GM12892 (cell line): ENCODE data around the gene TSPAN2.

Experiments
- DNase-seq: peaks from one replicate; pipeline ENCODE4 v3.0.0; 2011; ENCODE audit not compliant: insufficient read length
- FAIRE-seq: peaks from 2 replicates; lab custom pipeline; 2011; peaks lifted over from hg19 to GRCh38; lab: Jason Lieb, UNC
- POLR2A ChIP-seq: IDR thresholded peaks from 2 replicates; pipeline ENCODE4 v1.6.1; 2011; ENCODE audit warnings: low read depth, low read length, control low read depth
- POLR2AphosphoS5 ChIP-seq: IDR thresholded peaks from 2 replicates; pipeline ENCODE4 v1.6.1; 2011; ENCODE audit warnings: low read depth, low read length, control low read depth
- TAF1 ChIP-seq: IDR thresholded peaks from 2 replicates; pipeline ENCODE4 v1.6.1; 2011; ENCODE audit warnings: low read depth, mild to moderate bottlenecking, control low read depth, low read length, borderline replicate concordance

Gene TSPAN2

DNA sequence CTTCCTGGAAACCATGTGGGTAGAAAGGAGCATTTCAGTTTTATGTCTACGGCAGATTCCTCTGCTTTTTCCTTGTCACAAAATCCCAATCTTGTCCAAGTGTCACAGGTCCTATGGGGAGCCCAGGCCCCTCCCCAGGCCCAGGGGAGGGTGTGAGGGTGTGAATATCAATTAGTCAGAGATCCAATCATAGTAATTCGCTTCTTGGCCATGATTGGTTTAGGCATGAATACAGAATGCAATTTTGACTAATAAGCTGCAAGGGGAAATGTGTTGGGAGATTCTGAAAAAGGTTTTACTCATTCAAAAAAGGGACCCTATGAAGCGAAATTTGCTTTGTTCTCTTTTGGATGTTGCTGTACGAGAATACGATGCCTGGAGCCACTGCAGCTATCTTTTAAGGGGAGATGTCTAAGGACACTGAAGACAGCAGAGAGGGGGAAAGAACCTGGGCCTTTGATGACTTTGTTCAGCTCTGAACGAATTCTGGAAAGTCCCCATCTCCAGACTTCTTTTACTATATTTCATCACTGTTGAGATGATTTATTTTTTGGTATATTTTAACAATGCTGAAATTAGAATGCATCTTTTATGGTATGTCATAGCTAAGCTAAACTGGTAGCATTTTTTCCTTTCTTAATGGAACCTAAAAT, 18.2 kb downstream of the TSPAN2 start:
- FAIRE-seq (no peak), DNase-seq (no peak)
- TF ChIP-seq POLR2AphosphoS5 = no peak
- no peak for TF ChIP-seq POLR2A
- TF ChIP-seq TAF1 = no peak

- no peak for DNase-seq
- no peak for FAIRE-seq
- TF ChIP-seq POLR2AphosphoS5 = no peak
- TF ChIP-seq POLR2A = no peak
- no peak for TF ChIP-seq TAF1
Measured at GRCh38 chr1:115069659-115070308, 19.5 kb downstream of the TSPAN2 start.

GRCh38 chr1:115068826-115069585, 20.3 kb downstream of the TSPAN2 start:
- TF ChIP-seq POLR2A (no peak), TAF1 (no peak), POLR2AphosphoS5 (no peak)

DNA sequence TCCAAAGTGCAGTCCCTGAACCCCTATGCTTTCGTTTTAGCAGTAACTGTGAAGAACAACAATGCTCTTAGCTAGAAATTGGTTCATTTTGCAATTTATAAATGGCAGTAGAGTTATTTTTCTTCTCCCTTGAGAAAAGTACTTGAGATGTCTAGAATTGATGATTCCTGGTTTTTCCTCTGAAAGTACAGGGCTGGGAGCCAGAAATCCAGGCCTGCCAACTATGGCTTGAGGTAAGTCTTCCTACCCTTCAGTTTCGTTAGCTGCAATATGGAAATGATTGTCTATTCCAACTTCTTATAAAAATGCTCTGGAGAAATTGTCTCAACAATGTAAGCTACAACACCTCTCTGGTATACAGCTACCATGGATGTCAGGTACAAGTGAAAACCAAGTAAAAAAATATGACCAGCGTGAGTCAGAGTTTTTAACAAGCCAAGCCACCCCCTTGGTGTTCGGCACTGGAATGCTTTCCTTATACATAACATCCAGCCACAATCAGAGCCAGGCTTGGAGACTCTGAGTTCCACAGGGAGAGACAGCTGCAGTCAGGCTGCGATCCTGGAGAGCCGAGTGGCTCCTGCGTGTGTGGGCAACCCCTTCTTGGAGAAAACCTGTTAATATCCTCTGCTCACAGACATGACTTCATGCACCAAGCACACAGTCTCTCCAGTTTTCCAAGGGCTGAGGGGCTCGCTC, 22.0 kb downstream of the TSPAN2 start:
- no peak for TF ChIP-seq POLR2AphosphoS5
- TF ChIP-seq POLR2A = no peak
- no peak for TF ChIP-seq TAF1
- FAIRE-seq = no peak
- DNase-seq = no peak

More at GRCh38 chr1:115068826-115069585, 20.3 kb downstream of the TSPAN2 start:
- FAIRE-seq = no peak
- no peak for DNase-seq

- TF ChIP-seq POLR2AphosphoS5 = no peak
- TF ChIP-seq POLR2A = no peak
- TF ChIP-seq TAF1 = no peak
- FAIRE-seq = no peak
- DNase-seq = no peak
Measured at GRCh38 chr1:115065021-115065420, 24.3 kb downstream of the TSPAN2 start.

- no peak for TF ChIP-seq TAF1
- TF ChIP-seq POLR2AphosphoS5 = no peak
- no peak for TF ChIP-seq POLR2A
- FAIRE-seq (no peak), DNase-seq (no peak)
Measured at GRCh38 chr1:115064461-115064860, 24.8 kb downstream of the TSPAN2 start.

GRCh38 chr1:115063228-115063901, 25.9 kb downstream of the TSPAN2 start:
- TF ChIP-seq POLR2A = no peak
- no peak for TF ChIP-seq POLR2AphosphoS5
- TF ChIP-seq TAF1 = no peak
- no peak for FAIRE-seq

DNA sequence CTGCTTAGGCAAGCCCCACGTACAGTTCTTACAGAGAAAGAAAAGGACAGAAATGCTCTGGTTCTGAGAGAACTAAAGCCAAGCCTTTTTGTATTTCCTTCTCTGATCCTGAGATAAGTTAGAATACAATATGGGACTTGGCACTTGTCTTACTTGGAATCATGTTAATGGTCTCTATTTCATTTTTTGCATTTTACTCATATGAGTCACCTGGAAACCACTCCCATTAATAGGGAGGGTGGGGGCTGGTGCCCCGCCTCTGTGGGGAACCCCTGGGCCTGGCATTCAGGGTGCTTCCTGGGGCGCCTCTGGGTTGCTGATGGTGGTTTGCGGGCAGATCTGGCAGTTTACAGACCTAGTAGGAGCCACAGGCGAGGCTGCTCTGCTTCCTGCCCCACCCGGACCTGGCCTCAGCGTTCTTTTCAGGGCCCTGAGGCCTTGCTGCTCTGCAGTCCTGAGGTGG, 26.7 kb downstream of the TSPAN2 start:
- FAIRE-seq = no peak
- DNase-seq = peak; percentile 14
- TF ChIP-seq TAF1 (no peak), POLR2A (no peak), POLR2AphosphoS5 (no peak)

More at GRCh38 chr1:115063228-115063901, 25.9 kb downstream of the TSPAN2 start:
- no peak for DNase-seq

DNA sequence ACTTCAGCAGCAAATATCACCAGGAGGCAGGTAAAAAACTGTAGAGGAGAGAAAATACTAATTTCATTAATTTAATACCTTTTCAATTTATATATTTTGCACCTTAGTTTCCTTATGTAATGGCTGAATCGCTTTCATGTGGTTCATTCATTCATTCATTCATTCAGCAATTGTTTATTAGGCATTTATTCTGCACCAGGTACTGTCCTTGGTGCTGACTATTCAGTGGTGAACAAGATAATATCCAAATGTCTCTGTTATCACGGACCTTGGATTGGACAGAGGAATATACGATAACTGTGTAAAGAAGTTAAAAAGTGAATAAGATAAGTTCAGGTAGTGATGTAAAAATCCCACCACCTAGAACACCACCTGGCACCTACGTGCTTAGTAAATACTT, 28.8 kb downstream of the TSPAN2 start:
- no peak for TF ChIP-seq TAF1
- TF ChIP-seq POLR2AphosphoS5 = no peak
- TF ChIP-seq POLR2A = no peak
- DNase-seq (no peak), FAIRE-seq (no peak)

DNA sequence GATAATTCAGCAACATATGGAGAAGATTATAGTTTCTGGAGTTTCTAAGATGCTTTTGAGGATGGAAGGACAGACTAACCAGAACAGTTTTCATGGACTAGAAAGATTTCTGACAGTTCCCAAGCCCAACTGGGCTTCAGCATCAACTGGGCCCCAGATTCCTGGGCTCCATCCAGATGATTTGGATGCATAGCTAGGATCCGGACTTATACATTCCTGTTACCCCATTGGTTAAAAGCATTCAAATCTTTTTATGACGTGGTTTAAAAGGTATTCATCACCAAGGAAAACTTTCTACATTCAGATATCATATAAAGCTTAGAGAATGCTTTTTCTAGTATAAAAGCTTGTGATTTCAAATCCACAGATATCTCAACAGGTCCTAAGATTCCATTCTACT, 30.0 kb downstream of the TSPAN2 start:
- no peak for DNase-seq
- TF ChIP-seq POLR2A (no peak), TAF1 (no peak), POLR2AphosphoS5 (no peak)
- FAIRE-seq = no peak
